NB4 (cell line): ENCODE data around the gene RYR3.

Experiments used
- TF ChIP-seq, protein P1 (sequence below): IDR thresholded peaks from one replicate; pipeline ENCODE4 v1.5.1; 2012; ENCODE audit warnings: low read depth, low read length
- TF ChIP-seq, protein P2 (sequence below): IDR thresholded peaks from 2 replicates; pipeline ENCODE4 v1.6.1; 2011; ENCODE audit warnings: low read depth, low read length

DNA sequence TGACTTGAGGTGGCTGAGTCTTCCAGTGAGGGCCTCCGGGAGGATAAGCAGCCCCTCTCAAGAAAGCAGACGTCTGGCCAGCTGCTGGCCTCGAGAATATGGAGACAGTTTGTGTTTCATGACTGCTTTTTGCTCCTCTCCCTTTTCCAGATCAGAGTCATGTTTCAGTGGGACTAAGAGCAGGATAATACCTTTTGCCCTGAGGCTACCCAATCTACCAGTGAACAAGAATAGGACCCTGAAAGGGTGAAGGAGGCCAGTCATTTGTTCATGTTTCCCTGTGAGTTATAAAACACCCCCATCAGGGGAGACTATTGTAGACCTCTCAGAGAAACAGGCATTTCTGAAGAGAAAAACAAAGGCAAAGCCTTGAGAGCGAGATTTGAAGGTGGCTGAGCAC lies 137.4 kb downstream of the RYR3 start:
- TF ChIP-seq, protein P1, sequence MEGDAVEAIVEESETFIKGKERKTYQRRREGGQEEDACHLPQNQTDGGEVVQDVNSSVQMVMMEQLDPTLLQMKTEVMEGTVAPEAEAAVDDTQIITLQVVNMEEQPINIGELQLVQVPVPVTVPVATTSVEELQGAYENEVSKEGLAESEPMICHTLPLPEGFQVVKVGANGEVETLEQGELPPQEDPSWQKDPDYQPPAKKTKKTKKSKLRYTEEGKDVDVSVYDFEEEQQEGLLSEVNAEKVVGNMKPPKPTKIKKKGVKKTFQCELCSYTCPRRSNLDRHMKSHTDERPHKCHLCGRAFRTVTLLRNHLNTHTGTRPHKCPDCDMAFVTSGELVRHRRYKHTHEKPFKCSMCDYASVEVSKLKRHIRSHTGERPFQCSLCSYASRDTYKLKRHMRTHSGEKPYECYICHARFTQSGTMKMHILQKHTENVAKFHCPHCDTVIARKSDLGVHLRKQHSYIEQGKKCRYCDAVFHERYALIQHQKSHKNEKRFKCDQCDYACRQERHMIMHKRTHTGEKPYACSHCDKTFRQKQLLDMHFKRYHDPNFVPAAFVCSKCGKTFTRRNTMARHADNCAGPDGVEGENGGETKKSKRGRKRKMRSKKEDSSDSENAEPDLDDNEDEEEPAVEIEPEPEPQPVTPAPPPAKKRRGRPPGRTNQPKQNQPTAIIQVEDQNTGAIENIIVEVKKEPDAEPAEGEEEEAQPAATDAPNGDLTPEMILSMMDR, result no peak
- TF ChIP-seq, protein P2, sequence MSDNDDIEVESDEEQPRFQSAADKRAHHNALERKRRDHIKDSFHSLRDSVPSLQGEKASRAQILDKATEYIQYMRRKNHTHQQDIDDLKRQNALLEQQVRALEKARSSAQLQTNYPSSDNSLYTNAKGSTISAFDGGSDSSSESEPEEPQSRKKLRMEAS, result no peak
